MM.1S (cell line): Measurements from ENCODE around the gene CPAMD8.

ENCODE experiments used
- DNase-seq: peaks from one replicate; pipeline ENCODE4 v3.0.0-alpha.2; 2015
- H2AFZ ChIP-seq: fragments of 300-600 bp; sonication (generic); 2 replicates; pipeline ENCODE4 v1.6.0; 2016; ENCODE audit warnings: antibody characterized with exemption, low read length
- H3F3A ChIP-seq: fragments of 300-600 bp; sonication (generic); 2 replicates; pipeline ENCODE4 v1.6.1; 2016; ENCODE audit warnings: mild to moderate bottlenecking, antibody characterized with exemption, low read length, moderate library complexity, mixed read lengths; ENCODE audit not compliant: insufficient read depth
- H3K27ac ChIP-seq: fragments of 300-600 bp; sonication (generic); 2 replicates; pipeline ENCODE4 v1.5.1; 2016; ENCODE audit warnings: mild to moderate bottlenecking, low read length
- H3K27me3 ChIP-seq: fragments of 300-600 bp; sonication (generic); replicated peaks from 2 replicates; pipeline ENCODE4 v1.6.0; 2016; ENCODE audit warnings: low read length; ENCODE audit not compliant: insufficient read depth
- H3K36me3 ChIP-seq: fragments of 300-600 bp; sonication (generic); replicated peaks from 2 replicates; pipeline ENCODE4 v1.6.1; 2016; ENCODE audit warnings: mild to moderate bottlenecking, low read length, mixed read lengths; ENCODE audit not compliant: insufficient read depth
- H3K4me1 ChIP-seq: fragments of 300-600 bp; sonication (generic); 2 replicates; pipeline ENCODE4 v1.6.1; 2016; ENCODE audit warnings: low read length, mixed read lengths
- H3K4me2 ChIP-seq: fragments of 300-600 bp; sonication (generic); 2 replicates; pipeline ENCODE4 v1.6.0; 2016; ENCODE audit warnings: low read depth, low read length
- H3K4me3 ChIP-seq: fragments of 300-600 bp; sonication (generic); 2 replicates; pipeline ENCODE4 v1.5.1; 2016; ENCODE audit warnings: low read length, mixed read lengths
- H3K79me2 ChIP-seq: fragments of 300-600 bp; sonication (generic); 2 replicates; pipeline ENCODE4 v1.6.1; 2016; ENCODE audit warnings: mixed run types, low read length, mixed read lengths
- H3K9ac ChIP-seq: fragments of 300-600 bp; sonication (generic); 2 replicates; pipeline ENCODE4 v1.6.1; 2016; ENCODE audit warnings: low read length, mixed read lengths
- H3K9me2 ChIP-seq: fragments of 300-600 bp; sonication (generic); replicated peaks from 2 replicates; pipeline ENCODE4 v1.6.1; 2016; ENCODE audit warnings: mild to moderate bottlenecking, low read length, mixed read lengths; ENCODE audit not compliant: insufficient read depth
- H3K9me3 ChIP-seq: fragments of 300-600 bp; sonication (generic); replicated peaks from 2 replicates; pipeline ENCODE4 v1.6.1; 2016; ENCODE audit warnings: mild to moderate bottlenecking, low read length, mixed read lengths; ENCODE audit not compliant: insufficient read depth
- H4K20me1 ChIP-seq: fragments of 300-600 bp; sonication (generic); 2 replicates; pipeline ENCODE4 v1.6.1; 2016; ENCODE audit warnings: mild to moderate bottlenecking, low read length, moderate library complexity, mixed read lengths; ENCODE audit not compliant: insufficient read depth
- EZH2 ChIP-seq: fragments of 300-600 bp; sonication (generic); optimal IDR thresholded peaks from 2 replicates; pipeline ENCODE3; 2017; ENCODE audit warnings: low read depth, mild to moderate bottlenecking, antibody characterized with exemption, low read length, mixed read lengths
- EZH2phosphoT487 ChIP-seq: fragments of 300-600 bp; sonication (generic); IDR thresholded peaks from 2 replicates; pipeline ENCODE4 v1.6.1; 2018; ENCODE audit warnings: antibody characterized with exemption, low read length
- TF ChIP-seq, protein P1 (sequence below): fragments of 300-600 bp; sonication (generic); IDR thresholded peaks from 2 replicates; pipeline ENCODE4 v1.5.1; 2016; ENCODE audit warnings: antibody characterized with exemption, low read length, mixed read lengths

Gene CPAMD8

DNA sequence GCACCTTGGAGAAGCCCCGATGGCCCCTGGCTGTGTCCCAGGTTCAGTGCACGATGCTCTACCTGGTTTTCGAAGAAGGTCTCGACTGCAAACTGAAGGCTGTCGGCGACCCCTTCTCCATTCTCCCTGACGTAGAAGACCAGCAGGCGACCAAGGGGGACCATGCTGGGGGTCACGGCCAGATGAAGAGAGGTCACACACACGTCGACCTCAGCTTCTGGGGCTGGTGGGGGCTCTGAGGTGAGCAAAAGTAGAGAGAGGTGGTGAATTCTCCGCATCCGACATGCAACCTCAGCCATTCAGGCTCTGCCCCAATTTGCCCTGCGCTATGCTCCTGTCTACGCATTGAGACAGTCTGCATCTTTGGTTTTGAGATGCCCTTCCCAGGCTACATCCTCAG, 49.3 kb downstream of the CPAMD8 start:
- Histone ChIP-seq H3K79me2 (no peaks in the 10 kb centered on the region), H3K9me3 (no peaks in the 10 kb centered on the region), H3K36me3 (no peaks in the 10 kb centered on the region), H3K4me2 (no peak overlapping the region), H3K9ac (no peak overlapping the region), H4K20me1 (no peaks in the 10 kb centered on the region), H2AFZ (no peak overlapping the region), H3K9me2 (no peaks in the 10 kb centered on the region), H3K4me1 (no peaks in the 10 kb centered on the region), H3F3A (no peaks in the 10 kb centered on the region), H3K4me3 (no peak overlapping the region), H3K27me3 (peaks cover 22% of the 10 kb centered on the region), H3K27ac (no peak overlapping the region)
- DNase-seq = no peak
- TF ChIP-seq EZH2phosphoT487 (no peak), EZH2 (no peak)
- TF ChIP-seq, protein P1, sequence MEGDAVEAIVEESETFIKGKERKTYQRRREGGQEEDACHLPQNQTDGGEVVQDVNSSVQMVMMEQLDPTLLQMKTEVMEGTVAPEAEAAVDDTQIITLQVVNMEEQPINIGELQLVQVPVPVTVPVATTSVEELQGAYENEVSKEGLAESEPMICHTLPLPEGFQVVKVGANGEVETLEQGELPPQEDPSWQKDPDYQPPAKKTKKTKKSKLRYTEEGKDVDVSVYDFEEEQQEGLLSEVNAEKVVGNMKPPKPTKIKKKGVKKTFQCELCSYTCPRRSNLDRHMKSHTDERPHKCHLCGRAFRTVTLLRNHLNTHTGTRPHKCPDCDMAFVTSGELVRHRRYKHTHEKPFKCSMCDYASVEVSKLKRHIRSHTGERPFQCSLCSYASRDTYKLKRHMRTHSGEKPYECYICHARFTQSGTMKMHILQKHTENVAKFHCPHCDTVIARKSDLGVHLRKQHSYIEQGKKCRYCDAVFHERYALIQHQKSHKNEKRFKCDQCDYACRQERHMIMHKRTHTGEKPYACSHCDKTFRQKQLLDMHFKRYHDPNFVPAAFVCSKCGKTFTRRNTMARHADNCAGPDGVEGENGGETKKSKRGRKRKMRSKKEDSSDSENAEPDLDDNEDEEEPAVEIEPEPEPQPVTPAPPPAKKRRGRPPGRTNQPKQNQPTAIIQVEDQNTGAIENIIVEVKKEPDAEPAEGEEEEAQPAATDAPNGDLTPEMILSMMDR = no peak

DNA sequence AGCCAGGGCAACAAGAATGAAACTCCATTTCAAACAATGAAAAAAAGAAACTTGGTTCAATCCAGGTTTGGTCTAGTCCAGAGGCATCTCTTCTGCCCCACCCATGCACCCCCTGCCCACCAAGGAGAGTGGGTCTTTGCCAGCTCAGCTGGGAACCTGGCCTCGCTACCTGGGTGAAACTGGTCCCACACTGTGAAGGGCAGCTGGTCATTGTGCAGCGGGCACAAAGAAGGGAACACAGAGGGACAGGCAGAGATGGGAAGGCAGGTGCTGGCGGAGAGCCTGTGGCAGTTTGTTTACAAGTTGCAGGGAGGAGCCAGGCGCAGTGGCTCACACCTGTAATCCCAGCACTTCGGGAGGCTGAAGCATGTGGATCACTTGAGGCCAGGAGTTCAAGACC, 50.2 kb downstream of the CPAMD8 start:
- Histone ChIP-seq H3K4me1 (no peaks in the 10 kb centered on the region), H3K36me3 (no peaks in the 10 kb centered on the region), H4K20me1 (no peaks in the 10 kb centered on the region), H3K4me3 (no peak overlapping the region), H3K27ac (no peak overlapping the region), H2AFZ (no peak overlapping the region), H3K4me2 (no peak overlapping the region), H3K79me2 (no peaks in the 10 kb centered on the region), H3K9me2 (no peaks in the 10 kb centered on the region), H3K9ac (no peak overlapping the region), H3F3A (no peaks in the 10 kb centered on the region), H3K9me3 (no peaks in the 10 kb centered on the region), H3K27me3 (peaks cover 30% of the 10 kb centered on the region)
- DNase-seq = no peak
- TF ChIP-seq, protein P1 = no peak
- TF ChIP-seq EZH2 (no peak), EZH2phosphoT487 (no peak)

DNA sequence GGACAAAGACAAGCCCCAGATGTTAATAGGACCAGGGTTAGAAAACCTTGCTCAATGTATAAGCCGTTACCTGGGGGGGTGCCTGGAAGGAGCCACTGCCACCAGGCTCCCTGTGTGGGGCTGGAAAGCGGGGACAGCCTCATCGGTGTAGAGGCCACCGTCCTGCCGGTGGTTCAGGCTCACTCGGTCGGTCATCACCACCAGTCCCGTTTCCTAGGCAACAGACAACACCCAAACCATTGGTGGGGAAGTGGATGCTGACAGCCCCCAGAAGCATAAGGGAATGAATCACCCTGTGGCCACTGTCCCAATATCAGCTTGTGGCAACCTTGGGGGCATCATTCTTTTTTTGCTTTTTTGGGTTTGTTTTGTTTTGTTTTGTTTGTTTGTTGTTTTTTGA, 55.8 kb downstream of the CPAMD8 start:
- Histone ChIP-seq H3K79me2 (no peaks in the 10 kb centered on the region), H3K9ac (no peak overlapping the region), H4K20me1 (no peaks in the 10 kb centered on the region), H3F3A (no peaks in the 10 kb centered on the region), H3K9me2 (no peaks in the 10 kb centered on the region), H3K4me3 (no peak overlapping the region), H3K27me3 (peaks cover 32% of the 10 kb centered on the region), H2AFZ (no peak overlapping the region), H3K9me3 (no peaks in the 10 kb centered on the region), H3K4me2 (no peak overlapping the region), H3K27ac (no peak overlapping the region), H3K36me3 (no peaks in the 10 kb centered on the region), H3K4me1 (no peaks in the 10 kb centered on the region)
- no peak for DNase-seq
- TF ChIP-seq, protein P1 = no peak
- TF ChIP-seq EZH2 (no peak), EZH2phosphoT487 (no peak)
